Measurements from ENCODE around the gene DPP6.

The DPP6 gene

GRCh38 chr7:154774303-154774969 is 722.2 kb downstream of the DPP6 start:
- no peak overlapping the region for H3K4me3 ChIP-seq (ENCODE audit: low read depth in 1 of 2, low read length in 1 of 2)
- H3K27me3 ChIP-seq, result no peaks in the 10 kb centered on the region
- no peaks in the 10 kb centered on the region for H3K36me3 ChIP-seq
- no peaks in the 10 kb centered on the region for H3K4me1 ChIP-seq (ENCODE audit: control insufficient read depth in 1 of 2, insufficient read depth in 1 of 2, low read depth in 1 of 2, low read length in 1 of 2)
- H3K27ac ChIP-seq, result no peak overlapping the region
- TF ChIP-seq, protein P1, sequence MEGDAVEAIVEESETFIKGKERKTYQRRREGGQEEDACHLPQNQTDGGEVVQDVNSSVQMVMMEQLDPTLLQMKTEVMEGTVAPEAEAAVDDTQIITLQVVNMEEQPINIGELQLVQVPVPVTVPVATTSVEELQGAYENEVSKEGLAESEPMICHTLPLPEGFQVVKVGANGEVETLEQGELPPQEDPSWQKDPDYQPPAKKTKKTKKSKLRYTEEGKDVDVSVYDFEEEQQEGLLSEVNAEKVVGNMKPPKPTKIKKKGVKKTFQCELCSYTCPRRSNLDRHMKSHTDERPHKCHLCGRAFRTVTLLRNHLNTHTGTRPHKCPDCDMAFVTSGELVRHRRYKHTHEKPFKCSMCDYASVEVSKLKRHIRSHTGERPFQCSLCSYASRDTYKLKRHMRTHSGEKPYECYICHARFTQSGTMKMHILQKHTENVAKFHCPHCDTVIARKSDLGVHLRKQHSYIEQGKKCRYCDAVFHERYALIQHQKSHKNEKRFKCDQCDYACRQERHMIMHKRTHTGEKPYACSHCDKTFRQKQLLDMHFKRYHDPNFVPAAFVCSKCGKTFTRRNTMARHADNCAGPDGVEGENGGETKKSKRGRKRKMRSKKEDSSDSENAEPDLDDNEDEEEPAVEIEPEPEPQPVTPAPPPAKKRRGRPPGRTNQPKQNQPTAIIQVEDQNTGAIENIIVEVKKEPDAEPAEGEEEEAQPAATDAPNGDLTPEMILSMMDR (IDR thresholded peaks at IDR 0.05), result no peak
- no peaks in the 10 kb centered on the region for H3K9me3 ChIP-seq

DNA sequence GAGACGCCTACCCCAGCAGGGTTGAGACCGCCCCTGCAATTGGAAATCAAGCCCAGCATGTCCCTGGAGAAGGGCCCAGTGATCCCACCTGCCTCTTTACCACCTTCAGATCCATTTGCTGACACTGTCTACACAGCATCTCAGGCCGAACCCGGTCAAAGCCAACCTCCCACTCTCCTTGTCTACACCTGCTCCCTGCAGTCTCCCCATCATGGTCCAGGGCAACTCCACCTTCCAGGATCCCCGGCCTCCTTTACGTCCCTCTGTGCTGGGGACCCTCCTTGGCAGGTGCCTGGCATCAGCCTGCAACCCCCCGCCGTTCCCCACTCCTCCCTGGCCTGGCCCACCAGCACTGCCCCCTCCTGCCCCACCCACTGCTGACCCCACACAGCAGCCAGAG is 723.5 kb downstream of the DPP6 start:
- Histone ChIP-seq H3K4me3 (ENCODE audit: low read depth in 1 of 2, low read length in 1 of 2) (no peak overlapping the region), H3K27me3 (no peaks in the 10 kb centered on the region), H3K4me1 (ENCODE audit: control insufficient read depth in 1 of 2, insufficient read depth in 1 of 2, low read depth in 1 of 2, low read length in 1 of 2) (no peaks in the 10 kb centered on the region), H3K36me3 (no peaks in the 10 kb centered on the region), H3K9me3 (no peaks in the 10 kb centered on the region), H3K27ac (no peak overlapping the region)
- TF ChIP-seq, protein P1 (IDR thresholded peaks at IDR 0.05), result no peak

- H3K9me3 ChIP-seq, result no peaks in the 10 kb centered on the region
- H3K4me3 ChIP-seq (ENCODE audit: low read depth in 1 of 2, low read length in 1 of 2), result no peak overlapping the region
- H3K4me1 ChIP-seq (ENCODE audit: control insufficient read depth in 1 of 2, insufficient read depth in 1 of 2, low read depth in 1 of 2, low read length in 1 of 2), result no peaks in the 10 kb centered on the region
- no peaks in the 10 kb centered on the region for H3K27me3 ChIP-seq
- H3K27ac ChIP-seq, result no peak overlapping the region
- TF ChIP-seq, protein P1 (IDR thresholded peaks at IDR 0.05), result no peak
- H3K36me3 ChIP-seq, result no peaks in the 10 kb centered on the region
Measured at GRCh38 chr7:154776350-154776749, 724.2 kb downstream of the DPP6 start.

DNA sequence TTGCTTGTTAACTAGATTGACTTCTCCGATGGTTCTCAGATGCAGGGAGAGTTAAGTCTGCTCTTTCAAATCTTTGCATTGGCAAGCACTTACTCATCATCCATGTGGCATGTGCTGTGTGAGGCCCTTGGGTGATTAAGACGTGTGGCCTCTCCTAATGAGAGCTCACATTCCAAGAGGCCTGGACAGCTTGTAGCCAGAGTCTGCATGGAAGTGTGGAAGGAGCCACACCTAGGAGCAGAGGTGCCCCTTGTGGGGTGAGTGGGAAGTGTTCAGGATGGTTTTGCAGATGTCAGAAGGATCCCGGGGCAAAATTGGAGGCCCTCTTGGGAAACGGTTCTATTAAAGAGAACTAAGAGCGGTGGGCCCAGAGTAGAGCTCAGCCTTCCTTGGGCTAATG is 724.8 kb downstream of the DPP6 start:
- Histone ChIP-seq H3K4me3 (ENCODE audit: low read depth in 1 of 2, low read length in 1 of 2) (no peak overlapping the region), H3K9me3 (no peaks in the 10 kb centered on the region), H3K27me3 (no peaks in the 10 kb centered on the region), H3K36me3 (no peaks in the 10 kb centered on the region), H3K27ac (no peak overlapping the region), H3K4me1 (ENCODE audit: control insufficient read depth in 1 of 2, insufficient read depth in 1 of 2, low read depth in 1 of 2, low read length in 1 of 2) (no peaks in the 10 kb centered on the region)
- TF ChIP-seq, protein P1 (IDR thresholded peaks at IDR 0.05), result no peak

- TF ChIP-seq, protein P1 (IDR thresholded peaks at IDR 0.05), result no peak
- Histone ChIP-seq H3K27ac (no peak overlapping the region), H3K36me3 (no peaks in the 10 kb centered on the region), H3K4me1 (ENCODE audit: control insufficient read depth in 1 of 2, insufficient read depth in 1 of 2, low read depth in 1 of 2, low read length in 1 of 2) (no peaks in the 10 kb centered on the region), H3K9me3 (no peaks in the 10 kb centered on the region), H3K4me3 (ENCODE audit: low read depth in 1 of 2, low read length in 1 of 2) (no peak overlapping the region), H3K27me3 (no peaks in the 10 kb centered on the region)
Measured at GRCh38 chr7:154777489-154777888, 725.3 kb downstream of the DPP6 start.

Data from neutrophil (primary cell).